Transverse colon (tissue), 3 donors: ENCODE measurements around the gene PXDC1.

Experiments
- POLR2A ChIP-seq: fragments of 450-650 bp; IDR thresholded peaks from one replicate; pipeline ENCODE4 v1.6.1; 2016; ENCODE audit warnings: antibody characterized with exemption, mild to moderate bottlenecking, moderate library complexity
- TF ChIP-seq, protein P1 (sequence below), 5 experiments: fragments of 200-600 bp in 3 of 5; fragments of 450-650 bp in 2 of 5; sonication (generic) in 3 of 5; IDR thresholded peaks; 1 replicate in 2 of 5; 2 replicates in 3 of 5; pipeline ENCODE4 v1.5.1; 2016 to 2017; ENCODE audit warnings: antibody characterized with exemption in 5 of 5, inconsistent platforms in 3 of 5, mild to moderate bottlenecking in 2 of 5, moderate library complexity in 1 of 5

DNA sequence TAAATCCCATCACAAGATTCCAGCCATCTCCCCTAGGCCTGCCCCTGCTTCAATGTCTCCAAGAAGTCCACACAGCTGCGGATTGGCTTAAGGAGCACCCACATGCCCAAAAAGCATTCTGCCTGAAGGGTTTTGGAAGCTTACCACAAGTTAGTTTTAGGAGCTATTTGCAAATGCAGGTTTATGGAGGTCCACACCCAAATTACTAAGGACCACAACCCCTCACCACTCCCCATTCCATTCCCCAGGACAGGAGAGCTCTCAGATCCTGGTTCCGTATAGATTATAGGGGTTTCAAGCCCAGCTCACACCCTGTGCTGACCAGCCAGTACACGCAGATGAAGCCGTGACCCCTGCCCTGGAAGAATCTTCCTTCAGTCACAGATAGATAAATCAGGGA, 24.3 kb upstream of the PXDC1 start:
- TF ChIP-seq, protein P1, sequence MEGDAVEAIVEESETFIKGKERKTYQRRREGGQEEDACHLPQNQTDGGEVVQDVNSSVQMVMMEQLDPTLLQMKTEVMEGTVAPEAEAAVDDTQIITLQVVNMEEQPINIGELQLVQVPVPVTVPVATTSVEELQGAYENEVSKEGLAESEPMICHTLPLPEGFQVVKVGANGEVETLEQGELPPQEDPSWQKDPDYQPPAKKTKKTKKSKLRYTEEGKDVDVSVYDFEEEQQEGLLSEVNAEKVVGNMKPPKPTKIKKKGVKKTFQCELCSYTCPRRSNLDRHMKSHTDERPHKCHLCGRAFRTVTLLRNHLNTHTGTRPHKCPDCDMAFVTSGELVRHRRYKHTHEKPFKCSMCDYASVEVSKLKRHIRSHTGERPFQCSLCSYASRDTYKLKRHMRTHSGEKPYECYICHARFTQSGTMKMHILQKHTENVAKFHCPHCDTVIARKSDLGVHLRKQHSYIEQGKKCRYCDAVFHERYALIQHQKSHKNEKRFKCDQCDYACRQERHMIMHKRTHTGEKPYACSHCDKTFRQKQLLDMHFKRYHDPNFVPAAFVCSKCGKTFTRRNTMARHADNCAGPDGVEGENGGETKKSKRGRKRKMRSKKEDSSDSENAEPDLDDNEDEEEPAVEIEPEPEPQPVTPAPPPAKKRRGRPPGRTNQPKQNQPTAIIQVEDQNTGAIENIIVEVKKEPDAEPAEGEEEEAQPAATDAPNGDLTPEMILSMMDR (IDR thresholded peaks at IDR 0.05), result no peak
- TF ChIP-seq POLR2A, result no peak
